Osteoblast (primary cell): Measurements from ENCODE around the gene HPX. TPM values are rescaled to one million over a fixed set of nuclear protein-coding genes. Genes with fewer than 3 reads are reported as not detected.
"Not testable (repeated sequence)": the region's sequence is repeated elsewhere in the genome, so short reads cannot be mapped to it uniquely, and the experiment has no call there.

Experiments
- DNase-seq: peaks from one replicate; pipeline ENCODE4 v3.0.0; 2011; ENCODE audit warnings: low spot score, mixed read lengths; ENCODE audit not compliant: insufficient read length; ENCODE audit errors: missing footprints
- H2AFZ ChIP-seq: 2 replicates; pipeline ENCODE4 v1.6.0; 2011; ENCODE audit warnings: mild to moderate bottlenecking, low read length
- H3K27ac ChIP-seq: 2 replicates; pipeline ENCODE4 v1.5.1; 2011; ENCODE audit warnings: mild to moderate bottlenecking, low read depth, low read length, moderate library complexity
- H3K27me3 ChIP-seq: 2 replicates; pipeline ENCODE4 v1.6.0; 2012; ENCODE audit warnings: mild to moderate bottlenecking, control low read depth, inconsistent platforms, low read length, moderate library complexity; ENCODE audit not compliant: insufficient read depth
- H3K36me3 ChIP-seq: 2 replicates; pipeline ENCODE4 v1.5.1; 2011; ENCODE audit warnings: mild to moderate bottlenecking, low read length, control low read depth, moderate library complexity; ENCODE audit not compliant: insufficient read depth
- H3K4me1 ChIP-seq: 2 replicates; pipeline ENCODE4 v1.5.1; 2011; ENCODE audit warnings: mild to moderate bottlenecking, low read length, control low read depth, moderate library complexity; ENCODE audit not compliant: insufficient read depth
- H3K4me2 ChIP-seq: 2 replicates; pipeline ENCODE4 v1.6.0; 2011; ENCODE audit warnings: mild to moderate bottlenecking, low read length; ENCODE audit not compliant: insufficient read depth
- H3K4me3 ChIP-seq: fragments of 200-600 bp; sonication (generic); 3 replicates; pipeline ENCODE4 v1.5.1; 2012; ENCODE audit warnings: mild to moderate bottlenecking, low read length, inconsistent platforms; ENCODE audit not compliant: insufficient read depth
- H3K79me2 ChIP-seq: 2 replicates; pipeline ENCODE4 v1.6.0; 2012; ENCODE audit warnings: mild to moderate bottlenecking, low read length, control low read depth, inconsistent platforms; ENCODE audit not compliant: insufficient read depth
- H3K9me3 ChIP-seq: 2 replicates; pipeline ENCODE4 v1.5.1; 2011; ENCODE audit warnings: low read depth, low read length, control low read depth
- H4K20me1 ChIP-seq: 2 replicates; pipeline ENCODE4 v1.6.0; 2012; ENCODE audit warnings: mild to moderate bottlenecking, low read length, control low read depth; ENCODE audit not compliant: insufficient read depth
- CTCF ChIP-seq: IDR thresholded peaks from 2 replicates; pipeline ENCODE4 v1.5.1; 2011; ENCODE audit warnings: mild to moderate bottlenecking, low read depth, low read length, moderate library complexity; ENCODE audit errors: extremely low read depth
- total RNA-seq: library from RNA; depleted of rRNA; stranded (reverse); fragments of >200 nt; gene quantifications from 2 replicates; pipeline ENCODE4 v1.2.3, GENCODE V29; 2012

Gene HPX
- total RNA-seq, 1 donor = 1.1 TPM

DNA sequence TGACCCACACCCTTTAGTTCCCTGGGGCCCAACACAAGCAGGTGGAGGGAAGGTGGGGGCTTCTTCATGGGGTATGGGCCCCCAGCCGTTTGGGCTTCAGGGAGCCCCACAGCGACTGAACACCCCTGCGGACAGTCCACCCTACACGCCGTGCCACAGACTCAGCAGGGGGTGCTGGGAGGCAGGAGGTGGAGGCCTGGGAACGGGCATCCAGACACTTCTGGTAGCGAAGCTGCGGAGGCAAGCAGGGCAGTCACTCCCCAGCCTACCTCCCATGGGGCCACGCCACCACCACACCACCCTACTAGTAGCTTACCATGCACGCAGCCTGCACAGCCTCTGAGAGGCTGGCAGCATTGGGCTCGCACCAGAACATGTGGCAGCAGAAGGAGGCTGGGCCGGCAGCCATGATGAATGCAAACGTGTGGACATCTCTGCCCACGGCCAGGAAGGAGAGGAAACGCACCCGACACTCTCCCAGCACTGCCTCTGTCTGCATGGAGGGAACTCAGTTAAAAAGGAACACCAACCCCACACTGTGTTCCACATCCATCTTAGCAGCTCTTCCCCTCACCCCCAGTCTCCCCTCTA is 45.2 kb downstream of the HPX start:
- H3K36me3 ChIP-seq = peaks cover 3% of the 10 kb centered on the region
- peaks cover 15% of the 10 kb centered on the region for H3K79me2 ChIP-seq
- H3K27ac ChIP-seq = no peak overlapping the region
- H3K9me3 ChIP-seq = no peaks in the 10 kb centered on the region
- H2AFZ ChIP-seq = no peak overlapping the region
- TF ChIP-seq CTCF = no peak
- no peak overlapping the region for H3K4me2 ChIP-seq
- no peak overlapping the region for H3K4me3 ChIP-seq
- no peaks in the 10 kb centered on the region for H4K20me1 ChIP-seq
- no peaks in the 10 kb centered on the region for H3K27me3 ChIP-seq
- DNase-seq = no peak
- H3K4me1 ChIP-seq = peaks cover 18% of the 10 kb centered on the region

DNA sequence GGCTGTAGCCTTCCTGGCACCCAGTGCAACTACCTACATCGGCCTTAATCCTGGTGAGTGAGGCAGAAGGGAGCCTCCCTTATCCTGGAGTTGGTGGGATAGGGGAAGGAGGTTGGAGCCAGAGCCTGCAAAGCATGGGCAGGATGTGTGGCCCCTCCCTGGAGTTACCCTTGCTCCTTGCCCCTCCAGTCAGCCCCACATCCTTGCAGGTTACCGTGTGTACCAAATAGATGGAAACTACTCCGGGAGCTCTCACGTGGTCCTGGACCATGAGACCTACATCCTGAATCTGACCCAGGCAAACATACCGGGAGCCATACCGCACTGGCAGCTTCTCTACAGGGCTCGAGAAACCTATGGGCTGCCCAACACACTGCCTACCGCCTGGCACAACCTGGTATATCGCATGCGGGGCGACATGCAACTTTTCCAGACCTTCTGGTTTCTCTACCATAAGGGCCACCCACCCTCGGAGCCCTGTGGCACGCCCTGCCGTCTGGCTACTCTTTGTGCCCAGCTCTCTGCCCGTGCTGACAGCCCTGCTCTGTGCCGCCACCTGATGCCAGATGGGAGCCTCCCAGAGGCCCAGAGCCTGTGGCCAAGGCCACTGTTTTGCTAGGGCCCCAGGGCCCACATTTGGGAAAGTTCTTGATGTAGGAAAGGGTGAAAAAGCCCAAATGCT is 46.7 kb downstream of the HPX start:
- H2AFZ ChIP-seq = no peak overlapping the region
- H4K20me1 ChIP-seq = no peaks in the 10 kb centered on the region
- H3K27me3 ChIP-seq = no peaks in the 10 kb centered on the region
- H3K9me3 ChIP-seq = no peaks in the 10 kb centered on the region
- H3K4me1 ChIP-seq = peaks cover 24% of the 10 kb centered on the region
- TF ChIP-seq CTCF = no peak
- DNase-seq = no peak
- peaks cover 3% of the 10 kb centered on the region for H3K36me3 ChIP-seq
- no peak overlapping the region for H3K27ac ChIP-seq
- peaks cover 15% of the 10 kb centered on the region for H3K79me2 ChIP-seq
- H3K4me3 ChIP-seq = no peak overlapping the region
- no peak overlapping the region for H3K4me2 ChIP-seq

DNA sequence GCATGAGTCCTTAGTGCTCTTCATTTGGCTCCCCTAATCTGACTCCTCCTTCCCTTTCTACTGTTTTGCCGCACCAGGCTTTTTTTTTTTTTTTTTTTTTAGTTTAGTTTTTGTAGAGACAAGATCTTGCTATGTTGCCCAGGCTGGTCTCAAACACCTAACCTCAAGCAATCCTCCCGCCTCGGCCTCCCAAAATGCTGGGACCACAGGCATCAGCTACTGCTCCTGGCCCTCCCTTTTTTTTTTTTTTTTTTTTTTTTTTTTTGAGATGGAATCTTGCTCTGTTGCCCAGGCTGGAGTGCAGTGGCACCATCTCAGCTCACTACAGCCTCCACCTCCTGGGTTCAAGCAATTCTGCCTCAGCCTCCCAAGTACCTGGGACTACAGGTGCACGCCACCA is 48.5 kb downstream of the HPX start:
- peaks cover 15% of the 10 kb centered on the region for H3K79me2 ChIP-seq
- not testable (repeated sequence) for H2AFZ ChIP-seq, H4K20me1 ChIP-seq

DNA sequence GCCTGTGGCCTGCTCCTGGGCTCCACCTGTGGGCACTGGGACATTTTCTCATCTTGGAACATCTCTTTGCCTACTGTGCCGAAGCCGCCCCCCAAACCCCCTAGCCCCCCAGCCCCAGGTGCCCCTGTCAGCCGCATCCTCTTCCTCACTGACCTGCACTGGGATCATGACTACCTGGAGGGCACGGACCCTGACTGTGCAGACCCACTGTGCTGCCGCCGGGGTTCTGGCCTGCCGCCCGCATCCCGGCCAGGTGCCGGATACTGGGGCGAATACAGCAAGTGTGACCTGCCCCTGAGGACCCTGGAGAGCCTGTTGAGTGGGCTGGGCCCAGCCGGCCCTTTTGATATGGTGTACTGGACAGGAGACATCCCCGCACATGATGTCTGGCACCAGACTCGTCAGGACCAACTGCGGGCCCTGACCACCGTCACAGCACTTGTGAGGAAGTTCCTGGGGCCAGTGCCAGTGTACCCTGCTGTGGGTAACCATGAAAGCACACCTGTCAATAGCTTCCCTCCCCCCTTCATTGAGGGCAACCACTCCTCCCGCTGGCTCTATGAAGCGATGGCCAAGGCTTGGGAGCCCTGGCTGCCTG is 49.2 kb downstream of the HPX start:
- H3K9me3 ChIP-seq = no peaks in the 10 kb centered on the region
- H3K4me1 ChIP-seq = peaks cover 25% of the 10 kb centered on the region
- H3K27me3 ChIP-seq = no peaks in the 10 kb centered on the region
- H3K36me3 ChIP-seq = peaks cover 3% of the 10 kb centered on the region
- peaks cover 15% of the 10 kb centered on the region for H3K79me2 ChIP-seq
- TF ChIP-seq CTCF = no peak
- H4K20me1 ChIP-seq = no peaks in the 10 kb centered on the region
- no peak overlapping the region for H3K27ac ChIP-seq
- H3K4me2 ChIP-seq = peak overlapping the region; percentile 93
- H3K4me3 ChIP-seq = peak overlapping the region; percentile 76
- no peak overlapping the region for H2AFZ ChIP-seq
- no peak for DNase-seq

More for the DNA sequence above, 48.5 kb downstream of the HPX start:
- not testable (repeated sequence) for H3K4me3 ChIP-seq, H3K9me3 ChIP-seq, H3K27ac ChIP-seq, H3K27me3 ChIP-seq, H3K4me2 ChIP-seq, H3K36me3 ChIP-seq, DNase-seq
- H3K4me1 ChIP-seq = peaks cover 28% of the 10 kb centered on the region
